Central memory CD8-positive, alpha-beta T cell (primary cell): ENCODE results near the gene CARD9.
A peak's percentile ranks its signal among the peaks of the same experiment; 100 is the strongest.

Experiments
- ATAC-seq: fragments of 150-1000 bp; cut with Tn5 transposase; replicated peaks from 2 replicates; pipeline ENCODE4 v1.10.0; 2022; ENCODE audit warnings: mild to moderate bottlenecking, moderate FRiP score, moderate number of reproducible peaks; ENCODE audit not compliant: poor library complexity, severe bottlenecking; ENCODE audit errors: extremely low read depth
- DNase-seq, 2 donors: peaks; one replicate each; pipeline ENCODE4 v3.0.0; 2021; ENCODE audit warnings: low spot score in 2 of 2
- H3K27ac Mint-ChIP-seq: one replicate; pipeline ENCODE4 v1.8.0; 2022; ENCODE audit warnings: low read depth, mild to moderate bottlenecking, moderate library complexity, mixed read lengths
- H3K27me3 Mint-ChIP-seq: one replicate; pipeline ENCODE4 v1.8.0; 2022; ENCODE audit warnings: mixed read lengths
- H3K36me3 Mint-ChIP-seq: one replicate; pipeline ENCODE4 v1.8.0; 2022; ENCODE audit warnings: mild to moderate bottlenecking, moderate library complexity, mixed read lengths; ENCODE audit not compliant: insufficient read depth
- H3K4me1 Mint-ChIP-seq: one replicate; pipeline ENCODE4 v1.8.0; 2022; ENCODE audit warnings: mixed read lengths
- H3K4me3 Mint-ChIP-seq: one replicate; pipeline ENCODE4 v1.8.0; 2022; ENCODE audit warnings: mild to moderate bottlenecking, moderate library complexity, mixed read lengths
- H3K9me3 Mint-ChIP-seq: one replicate; pipeline ENCODE4 v1.8.0; 2022; ENCODE audit warnings: mixed read lengths

Gene CARD9

GRCh38 chr9:136372561-136373299 is 739 bp downstream of the CARD9 start:
- H3K4me1 Mint-ChIP-seq: no peaks in the 10 kb centered on the region

GRCh38 chr9:136372006-136372405 is 1.5 kb downstream of the CARD9 start:
- DNase-seq (no peak), ATAC-seq (no peak)
- H3K4me3 Mint-ChIP-seq: no peak overlapping the region
- H3K27ac Mint-ChIP-seq: no peak overlapping the region
- no peaks in the 10 kb centered on the region for H3K4me1 Mint-ChIP-seq
- no peaks in the 10 kb centered on the region for H3K27me3 Mint-ChIP-seq
- no peaks in the 10 kb centered on the region for H3K36me3 Mint-ChIP-seq
- H3K9me3 Mint-ChIP-seq: no peaks in the 10 kb centered on the region

More at GRCh38 chr9:136372561-136373299, 739 bp downstream of the CARD9 start:
- Mint-ChIP-seq H3K4me3 (no peak overlapping the region), H3K27ac (no peak overlapping the region), H3K9me3 (no peaks in the 10 kb centered on the region), H3K27me3 (no peaks in the 10 kb centered on the region), H3K36me3 (peaks cover 2% of the 10 kb centered on the region)
- ATAC-seq: no peak
- DNase-seq: no peak

- Mint-ChIP-seq H3K9me3 (no peaks in the 10 kb centered on the region), H3K27me3 (no peaks in the 10 kb centered on the region), H3K27ac (no peak overlapping the region), H3K4me3 (no peak overlapping the region), H3K4me1 (no peaks in the 10 kb centered on the region), H3K36me3 (no peaks in the 10 kb centered on the region)
- DNase-seq (no peak), ATAC-seq (no peak)
These were observed 2.0 kb downstream of the CARD9 start for GRCh38 chr9:136371533-136371880.

- Mint-ChIP-seq H3K36me3 (no peaks in the 10 kb centered on the region), H3K4me1 (no peaks in the 10 kb centered on the region), H3K4me3 (no peak overlapping the region), H3K27ac (no peak overlapping the region), H3K9me3 (no peaks in the 10 kb centered on the region), H3K27me3 (no peaks in the 10 kb centered on the region)
- ATAC-seq (no peak), DNase-seq (no peak)
These were observed 2.6 kb downstream of the CARD9 start for GRCh38 chr9:136370687-136371532.

- H3K36me3 Mint-ChIP-seq: no peaks in the 10 kb centered on the region
- H3K27ac Mint-ChIP-seq: no peak overlapping the region
- DNase-seq: no peak
- no peak overlapping the region for H3K4me3 Mint-ChIP-seq
- no peaks in the 10 kb centered on the region for H3K4me1 Mint-ChIP-seq
- no peaks in the 10 kb centered on the region for H3K27me3 Mint-ChIP-seq
- no peak for ATAC-seq
- no peaks in the 10 kb centered on the region for H3K9me3 Mint-ChIP-seq
These were observed 3.4 kb downstream of the CARD9 start for GRCh38 chr9:136370037-136370436.

- DNase-seq (no peak), ATAC-seq (no peak)
- Mint-ChIP-seq H3K27ac (no peak overlapping the region), H3K9me3 (no peaks in the 10 kb centered on the region), H3K4me3 (no peak overlapping the region), H3K4me1 (no peaks in the 10 kb centered on the region), H3K36me3 (peaks cover 2% of the 10 kb centered on the region), H3K27me3 (no peaks in the 10 kb centered on the region)
These were observed 5.3 kb downstream of the CARD9 start for GRCh38 chr9:136368190-136368589.

GRCh38 chr9:136367296-136368145 is 5.9 kb downstream of the CARD9 start:
- no peak for DNase-seq
- H3K36me3 Mint-ChIP-seq: peaks cover 5% of the 10 kb centered on the region
- ATAC-seq: no peak
- no peak overlapping the region for H3K4me3 Mint-ChIP-seq
- peaks cover 2% of the 10 kb centered on the region for H3K4me1 Mint-ChIP-seq
- H3K27me3 Mint-ChIP-seq: no peaks in the 10 kb centered on the region
- no peaks in the 10 kb centered on the region for H3K9me3 Mint-ChIP-seq
- H3K27ac Mint-ChIP-seq: no peak overlapping the region

GRCh38 chr9:136366826-136367225 is 6.6 kb downstream of the CARD9 start:
- H3K4me1 Mint-ChIP-seq: peaks cover 5% of the 10 kb centered on the region
- no peaks in the 10 kb centered on the region for H3K9me3 Mint-ChIP-seq
- no peak overlapping the region for H3K27ac Mint-ChIP-seq
- ATAC-seq (no peak), DNase-seq (no peak)
- no peak overlapping the region for H3K4me3 Mint-ChIP-seq
- peaks cover 6% of the 10 kb centered on the region for H3K36me3 Mint-ChIP-seq
- no peaks in the 10 kb centered on the region for H3K27me3 Mint-ChIP-seq

DNA sequence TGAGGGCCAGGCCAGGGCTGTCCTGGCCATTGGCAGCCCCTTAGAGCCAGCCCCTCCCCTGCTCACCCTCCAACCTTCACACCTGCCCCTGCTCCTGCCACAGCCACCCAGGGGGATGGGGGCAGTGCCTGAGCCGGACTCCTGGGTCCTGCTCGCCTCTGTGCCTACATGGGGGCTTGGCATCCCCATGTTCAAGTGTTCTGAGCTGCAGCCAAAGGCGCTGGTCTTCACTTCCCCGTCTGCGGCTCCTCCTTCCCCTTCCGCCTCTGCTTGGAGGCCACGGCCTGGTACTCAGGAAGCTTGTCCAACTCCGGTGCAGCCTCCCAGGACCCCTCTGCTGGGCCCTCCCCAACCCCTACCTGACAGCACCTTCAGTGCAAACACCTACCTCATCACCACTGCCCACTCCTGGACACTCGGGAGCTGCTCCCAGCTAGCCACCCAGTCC is 7.7 kb downstream of the CARD9 start:
- DNase-seq (no peak), ATAC-seq (no peak)
- Mint-ChIP-seq H3K36me3 (peaks cover 7% of the 10 kb centered on the region), H3K9me3 (no peaks in the 10 kb centered on the region), H3K4me1 (peaks cover 5% of the 10 kb centered on the region), H3K27ac (no peak overlapping the region), H3K27me3 (no peaks in the 10 kb centered on the region), H3K4me3 (no peak overlapping the region)

- ATAC-seq: no peak
- H3K27ac Mint-ChIP-seq: no peak overlapping the region
- DNase-seq: no peak
- peaks cover 8% of the 10 kb centered on the region for H3K36me3 Mint-ChIP-seq
- H3K4me3 Mint-ChIP-seq: no peak overlapping the region
- peaks cover 5% of the 10 kb centered on the region for H3K4me1 Mint-ChIP-seq
- H3K9me3 Mint-ChIP-seq: no peaks in the 10 kb centered on the region
- no peaks in the 10 kb centered on the region for H3K27me3 Mint-ChIP-seq
These were observed 8.3 kb downstream of the CARD9 start for GRCh38 chr9:136364942-136365774.

DNA sequence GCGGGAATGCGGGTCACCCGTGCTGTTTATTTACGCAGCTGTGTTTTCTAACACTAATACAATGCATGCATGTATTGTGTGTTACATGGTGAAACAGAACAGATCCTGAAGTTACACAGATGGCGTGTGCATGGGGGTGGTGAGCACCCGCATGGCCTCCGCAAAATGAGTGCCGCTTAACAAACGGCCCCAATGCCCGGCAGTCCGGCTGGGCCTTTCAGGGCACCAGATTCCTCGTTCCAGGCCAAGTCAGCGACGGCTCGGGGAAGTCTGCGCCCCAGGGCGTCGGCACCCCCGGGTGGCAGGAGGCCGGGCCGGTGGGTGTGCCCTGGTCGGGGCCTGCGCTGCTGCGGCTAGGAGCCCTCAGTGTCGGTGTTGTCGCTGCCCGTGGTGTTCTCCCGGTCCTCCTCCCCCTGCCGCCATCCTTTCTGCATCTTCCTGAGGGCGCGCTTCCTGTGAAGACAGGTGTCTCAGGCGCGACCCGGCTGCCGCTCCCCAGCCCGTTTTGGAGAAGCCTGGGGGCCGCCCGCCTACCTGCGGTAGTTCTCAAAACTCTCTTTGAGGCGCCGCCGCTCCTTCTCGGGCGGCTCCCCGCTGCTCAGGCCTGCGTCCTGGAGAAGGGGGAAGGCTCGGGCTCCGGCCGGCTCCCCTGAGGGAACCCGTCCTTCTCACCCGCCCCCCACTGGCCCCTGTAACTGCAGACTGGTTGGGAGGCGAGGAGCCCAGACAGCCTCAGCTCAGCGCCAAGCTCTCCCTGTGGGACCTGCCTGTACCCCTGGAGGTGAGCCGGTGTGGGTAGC is 9.3 kb downstream of the CARD9 start:
- ATAC-seq (peak; percentile 4), DNase-seq (no peak)
- H3K9me3 Mint-ChIP-seq: no peaks in the 10 kb centered on the region
- peaks cover 5% of the 10 kb centered on the region for H3K4me1 Mint-ChIP-seq
- peak overlapping the region; percentile 74 for H3K4me3 Mint-ChIP-seq
- no peaks in the 10 kb centered on the region for H3K27me3 Mint-ChIP-seq
- peaks cover 8% of the 10 kb centered on the region for H3K36me3 Mint-ChIP-seq
- H3K27ac Mint-ChIP-seq: no peak overlapping the region
